ENCODE results near the gene CIZ1. TPM values are rescaled to one million over a fixed set of nuclear protein-coding genes. Genes with fewer than 3 reads are reported as not detected.
A peak's percentile ranks its signal among the peaks of the same experiment; 100 is the strongest.

CIZ1 gene
- total RNA-seq, 2 experiments from 2014 or later: 140 to 153 TPM

- no peak overlapping the region for H3K4me3 Mint-ChIP-seq
- H3K4me1 Mint-ChIP-seq: peaks cover 19% of the 10 kb centered on the region
- no peaks in the 10 kb centered on the region for H3K27me3 Mint-ChIP-seq
- DNase-seq (no peak), ATAC-seq (no peak)
- CTCF ChIA-PET: interaction anchor here (1.0 to 3.5 kb wide), 4 partner anchors 7 to 68 kb away, joined by 3 to 24 read pairs (median 4); no protein-coding TSS in a partner anchor
- no peak overlapping the region for H3K27ac Mint-ChIP-seq
- no peaks in the 10 kb centered on the region for H3K9me3 Mint-ChIP-seq (ENCODE audit: low read depth)
- H3K36me3 Mint-ChIP-seq: peaks cover 3% of the 10 kb centered on the region
Observed at GRCh38 chr9:128123451-128124080, 67.8 kb downstream of the CIZ1 start.

- Mint-ChIP-seq H3K27ac (no peak overlapping the region), H3K9me3 (ENCODE audit: low read depth) (no peaks in the 10 kb centered on the region), H3K36me3 (peaks cover 3% of the 10 kb centered on the region), H3K27me3 (no peaks in the 10 kb centered on the region), H3K4me1 (peaks cover 18% of the 10 kb centered on the region), H3K4me3 (no peak overlapping the region)
- ATAC-seq (no peak), DNase-seq (no peak)
- CTCF ChIA-PET: no interaction called here
Observed at GRCh38 chr9:128122809-128123175, 68.6 kb downstream of the CIZ1 start.

- peaks cover 3% of the 10 kb centered on the region for H3K36me3 Mint-ChIP-seq
- DNase-seq (no peak), ATAC-seq (no peak)
- H3K4me3 Mint-ChIP-seq: no peak overlapping the region
- H3K9me3 Mint-ChIP-seq (ENCODE audit: low read depth): no peaks in the 10 kb centered on the region
- no peaks in the 10 kb centered on the region for H3K27me3 Mint-ChIP-seq
- CTCF ChIA-PET: interaction anchor here (1.4 kb wide), 1 partner anchor 180 kb away, joined by 3 read pairs; no protein-coding TSS in a partner anchor
- peaks cover 22% of the 10 kb centered on the region for H3K4me1 Mint-ChIP-seq
- H3K27ac Mint-ChIP-seq: no peak overlapping the region
Observed at GRCh38 chr9:128121924-128122808, 69.2 kb downstream of the CIZ1 start.

GRCh38 chr9:128121466-128121810 lies 69.9 kb downstream of the CIZ1 start:
- no peaks in the 10 kb centered on the region for H3K9me3 Mint-ChIP-seq (ENCODE audit: low read depth)
- peaks cover 3% of the 10 kb centered on the region for H3K36me3 Mint-ChIP-seq
- no peak for ATAC-seq
- DNase-seq: no peak
- H3K27ac Mint-ChIP-seq: no peak overlapping the region
- no peaks in the 10 kb centered on the region for H3K27me3 Mint-ChIP-seq
- CTCF ChIA-PET: interaction anchor here (1.4 kb wide), 1 partner anchor 179 kb away, joined by 3 read pairs; no protein-coding TSS in a partner anchor
- H3K4me3 Mint-ChIP-seq: no peak overlapping the region
- H3K4me1 Mint-ChIP-seq: peaks cover 22% of the 10 kb centered on the region

- H3K4me1 Mint-ChIP-seq: peaks cover 17% of the 10 kb centered on the region
- no peaks in the 10 kb centered on the region for H3K27me3 Mint-ChIP-seq
- no peaks in the 10 kb centered on the region for H3K9me3 Mint-ChIP-seq (ENCODE audit: low read depth)
- H3K4me3 Mint-ChIP-seq: no peak overlapping the region
- H3K36me3 Mint-ChIP-seq: peaks cover 3% of the 10 kb centered on the region
- DNase-seq: no peak
- no peak for ATAC-seq
- H3K27ac Mint-ChIP-seq: no peak overlapping the region
- CTCF ChIA-PET: interaction anchor here (1.4 to 1.8 kb wide), 2 partner anchors 8 to 179 kb away, joined by 3 to 8 read pairs; no protein-coding TSS in a partner anchor
Observed at GRCh38 chr9:128120741-128121465, 70.5 kb downstream of the CIZ1 start.

- Mint-ChIP-seq H3K4me3 (no peak overlapping the region), H3K9me3 (ENCODE audit: low read depth) (no peaks in the 10 kb centered on the region), H3K36me3 (peaks cover 3% of the 10 kb centered on the region), H3K27ac (no peak overlapping the region), H3K27me3 (no peaks in the 10 kb centered on the region), H3K4me1 (peaks cover 10% of the 10 kb centered on the region)
- CTCF ChIA-PET: interaction anchor here (1.2 to 1.8 kb wide), 3 partner anchors 8 to 59 kb away, joined by 3 to 8 read pairs (median 4); no protein-coding TSS in a partner anchor
- DNase-seq: no peak
- ATAC-seq: no peak
Observed at GRCh38 chr9:128120061-128120740, 71.2 kb downstream of the CIZ1 start.

- no peak overlapping the region for H3K27ac Mint-ChIP-seq
- peaks cover 5% of the 10 kb centered on the region for H3K4me1 Mint-ChIP-seq
- no peaks in the 10 kb centered on the region for H3K27me3 Mint-ChIP-seq
- peaks cover 3% of the 10 kb centered on the region for H3K36me3 Mint-ChIP-seq
- DNase-seq: no peak
- H3K9me3 Mint-ChIP-seq (ENCODE audit: low read depth): no peaks in the 10 kb centered on the region
- ATAC-seq: no peak
- CTCF ChIA-PET: interaction anchor here (1.2 to 1.8 kb wide), 3 partner anchors 9 to 58 kb away, joined by 3 to 8 read pairs (median 4); no protein-coding TSS in a partner anchor
- no peak overlapping the region for H3K4me3 Mint-ChIP-seq
Observed at GRCh38 chr9:128118971-128119665, 72.3 kb downstream of the CIZ1 start.

GRCh38 chr9:128118472-128118857 lies 72.9 kb downstream of the CIZ1 start:
- Mint-ChIP-seq H3K9me3 (ENCODE audit: low read depth) (no peaks in the 10 kb centered on the region), H3K4me1 (peaks cover 5% of the 10 kb centered on the region), H3K27me3 (no peaks in the 10 kb centered on the region), H3K36me3 (peaks cover 2% of the 10 kb centered on the region), H3K4me3 (no peak overlapping the region), H3K27ac (no peak overlapping the region)
- DNase-seq: no peak
- no peak for ATAC-seq
- CTCF ChIA-PET: interaction anchor here (0.8 to 3.6 kb wide), 30 partner anchors 7 to 347 kb away, joined by 3 to 24 read pairs (median 6); partner anchors contain the start of genes BBLN, NAIF1, PIP5KL1 and PTGES2

- Mint-ChIP-seq H3K9me3 (ENCODE audit: low read depth) (no peaks in the 10 kb centered on the region), H3K4me3 (no peak overlapping the region), H3K4me1 (peaks cover 5% of the 10 kb centered on the region), H3K27me3 (no peaks in the 10 kb centered on the region), H3K27ac (no peak overlapping the region), H3K36me3 (peaks cover 4% of the 10 kb centered on the region)
- DNase-seq: peak; percentile 96
- peak; percentile 88 for ATAC-seq
- CTCF ChIA-PET: interaction anchor here (0.6 to 3.6 kb wide), 59 partner anchors 7 to 346 kb away, joined by 3 to 24 read pairs (median 4); partner anchors contain the start of genes BBLN, EEIG1, NAIF1 and PIP5KL1
Observed at GRCh38 chr9:128117613-128118471, 73.5 kb downstream of the CIZ1 start.

- ATAC-seq: no peak
- H3K27ac Mint-ChIP-seq: no peak overlapping the region
Observed at GRCh38 chr9:128116104-128117083, 75.0 kb downstream of the CIZ1 start.

More at GRCh38 chr9:128116104-128117083, 75.0 kb downstream of the CIZ1 start:
- no peak for DNase-seq
- peaks cover 5% of the 10 kb centered on the region for H3K4me1 Mint-ChIP-seq
- no peaks in the 10 kb centered on the region for H3K27me3 Mint-ChIP-seq
- peaks cover 4% of the 10 kb centered on the region for H3K36me3 Mint-ChIP-seq
- CTCF ChIA-PET: interaction anchor here (0.7 to 3.6 kb wide), 18 partner anchors 8 to 245 kb away, joined by 3 to 24 read pairs (median 4); no protein-coding TSS in a partner anchor
- no peaks in the 10 kb centered on the region for H3K9me3 Mint-ChIP-seq (ENCODE audit: low read depth)
- H3K4me3 Mint-ChIP-seq: no peak overlapping the region

Data from activated CD8-positive, alpha-beta memory T cell treated with anti-CD3 and anti-CD28 coated beads, Interleukin-2, amount 10 ng/mL, durations not matched to agents 7 days and 5 days (primary cell).